Measurements from ENCODE around the gene USH1G.
"Not testable (repeated sequence)": the region's sequence is repeated elsewhere in the genome, so short reads cannot be mapped to it uniquely, and the experiment has no call there.

- not testable (repeated sequence) for TF ChIP-seq CTCF (CRISPR knock-in tag; IDR thresholded peaks at IDR 0.05); ZNF850 (CRISPR knock-in tag; conservative IDR thresholded peaks at IDR 0.05)
These were observed 11.6 kb downstream of the USH1G start for GRCh38 chr17:74911423-74911822.

Data from HepG2 (cell line).